Breast epithelium (tissue), 3 donors: ENCODE measurements around the gene NUBP1.

ENCODE experiments used
- POLR2A ChIP-seq: fragments of 450-650 bp; IDR thresholded peaks from one replicate; pipeline ENCODE4 v1.6.1; 2016; ENCODE audit warnings: antibody characterized with exemption, mild to moderate bottlenecking, moderate library complexity
- TF ChIP-seq, protein P1 (sequence below), 3 donors: fragments of 450-650 bp; IDR thresholded peaks; one replicate each; pipeline ENCODE4 v1.5.1; 2016 to 2017; ENCODE audit warnings: antibody characterized with exemption in 3 of 3, mild to moderate bottlenecking in 3 of 3, moderate library complexity in 3 of 3

DNA sequence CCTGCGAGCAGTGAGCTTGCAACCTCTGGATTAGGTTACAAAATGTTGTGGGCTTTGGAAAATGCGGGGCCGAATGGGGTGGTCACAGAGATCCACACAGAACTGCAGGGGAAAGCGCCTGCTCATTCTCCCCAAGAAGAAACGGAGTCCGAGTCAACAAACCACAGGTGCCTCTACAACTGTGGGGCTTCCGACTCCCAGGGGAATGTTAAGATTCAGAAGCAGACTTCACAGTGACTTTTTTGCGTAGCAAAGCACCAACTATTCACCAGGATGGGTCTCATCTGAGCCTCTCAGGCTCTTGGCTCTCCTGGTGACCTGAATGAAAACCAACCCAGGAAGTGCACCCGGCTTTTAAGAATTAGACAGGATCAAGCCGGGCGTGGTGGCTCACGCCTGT is 33.7 kb downstream of the NUBP1 start:
- TF ChIP-seq, protein P1, sequence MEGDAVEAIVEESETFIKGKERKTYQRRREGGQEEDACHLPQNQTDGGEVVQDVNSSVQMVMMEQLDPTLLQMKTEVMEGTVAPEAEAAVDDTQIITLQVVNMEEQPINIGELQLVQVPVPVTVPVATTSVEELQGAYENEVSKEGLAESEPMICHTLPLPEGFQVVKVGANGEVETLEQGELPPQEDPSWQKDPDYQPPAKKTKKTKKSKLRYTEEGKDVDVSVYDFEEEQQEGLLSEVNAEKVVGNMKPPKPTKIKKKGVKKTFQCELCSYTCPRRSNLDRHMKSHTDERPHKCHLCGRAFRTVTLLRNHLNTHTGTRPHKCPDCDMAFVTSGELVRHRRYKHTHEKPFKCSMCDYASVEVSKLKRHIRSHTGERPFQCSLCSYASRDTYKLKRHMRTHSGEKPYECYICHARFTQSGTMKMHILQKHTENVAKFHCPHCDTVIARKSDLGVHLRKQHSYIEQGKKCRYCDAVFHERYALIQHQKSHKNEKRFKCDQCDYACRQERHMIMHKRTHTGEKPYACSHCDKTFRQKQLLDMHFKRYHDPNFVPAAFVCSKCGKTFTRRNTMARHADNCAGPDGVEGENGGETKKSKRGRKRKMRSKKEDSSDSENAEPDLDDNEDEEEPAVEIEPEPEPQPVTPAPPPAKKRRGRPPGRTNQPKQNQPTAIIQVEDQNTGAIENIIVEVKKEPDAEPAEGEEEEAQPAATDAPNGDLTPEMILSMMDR (IDR thresholded peaks at IDR 0.05): no peak
- TF ChIP-seq POLR2A: no peak
